Measurements from ENCODE around the gene DARS1. TPM values are rescaled to one million over a fixed set of nuclear protein-coding genes. Genes with fewer than 3 reads are reported as not detected.

Gene DARS1
- total RNA-seq, 2 donors from 2014 or later, result 37.9 to 41.7 TPM

Other genes starting within 250 kb of the DARS1 start
- 100 to 1,000 TPM; 103 to 107 TPM for gene UBXN4, start 243.8 kb downstream of the DARS1 start, total RNA-seq
- under 1 TPM in 1 of 2 donors, not detected in 1; 0.27 TPM for gene LCT, start 148.4 kb downstream of the DARS1 start, total RNA-seq
- gene MCM6, start 109.2 kb downstream of the DARS1 start, total RNA-seq, result 10 to 100 TPM in 1 of 2 donors, 1 to 10 TPM in 1; 7.8 to 14.9 TPM
- gene CXCR4, start 132.5 kb upstream of the DARS1 start, total RNA-seq, result 1 to 10 TPM; 5.8 to 8.1 TPM

Data from left colon (tissue), 2 donors.